ENCODE results near the gene DDX60. TPM values are rescaled to one million over a fixed set of nuclear protein-coding genes. Genes with fewer than 3 reads are reported as not detected.
"Not testable (repeated sequence)": the region's sequence is repeated elsewhere in the genome, so short reads cannot be mapped to it uniquely, and the experiment has no call there.

Gene DDX60
- total and polyA plus RNA-seq, 2 donors (not counting 3 experiments of a cell fraction or from before 2014, with no cell fraction given): 3.8 to 9.3 TPM

- H3K27me3 ChIP-seq (ENCODE audit: control insufficient read depth in 2 of 2, insufficient read depth in 2 of 2, low read length in 2 of 2): no peaks in the 10 kb centered on the region
- H3K9me1 ChIP-seq (replicated peaks; ENCODE audit: control insufficient read depth, extremely low read depth, insufficient read depth, low read length): no peaks in the 10 kb centered on the region
- CTCF ChIA-PET: no interaction called here
- H4K20me1 ChIP-seq (replicated peaks; ENCODE audit: control insufficient read depth, extremely low read depth, insufficient read depth, low read length): no peaks in the 10 kb centered on the region
- H3K36me3 ChIP-seq (ENCODE audit: control insufficient read depth in 2 of 2, extremely low read depth in 1 of 2, insufficient read depth in 2 of 2, low read length in 2 of 2): no peaks in the 10 kb centered on the region
- BruUV-seq (replicated peaks): no TSS peak
- H3K4me2 ChIP-seq (ENCODE audit: insufficient read depth, low read length): no peak overlapping the region
- H3K4me1 ChIP-seq (ENCODE audit: control insufficient read depth, extremely low read depth, insufficient read depth, low read length): no peaks in the 10 kb centered on the region
- DNase-seq (ENCODE audit: low read depth, low spot score) (no peak), FAIRE-seq (no peak)
- H2AFZ ChIP-seq (ENCODE audit: low read depth, low read length): no peak overlapping the region
- POLR2A ChIA-PET: no interaction called here
- no peaks in the 10 kb centered on the region for H3K79me2 ChIP-seq (ENCODE audit: control insufficient read depth, insufficient read depth, low read length)
- H3K27ac ChIP-seq (ENCODE audit: insufficient read depth, low read depth, low read length): no peak overlapping the region
- dilution Hi-C loops (cut with MboI; ENCODE audit: extremely low pct_ligation_motif_present, low sequenced_read_pairs) (no loop called here), intact Hi-C loops (cut with micrococcal nuclease) (no loop called here)
- no peaks in the 10 kb centered on the region for H3K9me3 ChIP-seq (replicated peaks; ENCODE audit: control insufficient read depth, insufficient read depth, low read length)
- TF ChIP-seq FOS (IDR thresholded peaks at IDR 0.05; ENCODE audit: borderline replicate concordance, insufficient read depth, low read length): no peak
- H3K9ac ChIP-seq (replicated peaks; ENCODE audit: extremely low read depth, insufficient read depth, low read length): no peak overlapping the region
- H3K4me3 ChIP-seq (replicated peaks in 1 of 3; ENCODE audit: insufficient read depth in 1 of 3, low read depth in 1 of 3, low read length in 3 of 3): no peak overlapping the region
Measured at GRCh38 chr4:168291242-168291641, 27.3 kb downstream of the DDX60 start.

- POLR2A ChIA-PET; DNase-seq (ENCODE audit: low read depth, low spot score); FAIRE-seq; H3K4me3 ChIP-seq (replicated peaks in 1 of 3; ENCODE audit: insufficient read depth in 1 of 3, low read depth in 1 of 3, low read length in 3 of 3); H3K9ac ChIP-seq (replicated peaks; ENCODE audit: extremely low read depth, insufficient read depth, low read length); intact Hi-C loops (cut with micrococcal nuclease); H2AFZ ChIP-seq (ENCODE audit: low read depth, low read length); H3K36me3 ChIP-seq (ENCODE audit: control insufficient read depth in 2 of 2, extremely low read depth in 1 of 2, insufficient read depth in 2 of 2, low read length in 2 of 2); H3K4me1 ChIP-seq (ENCODE audit: control insufficient read depth, extremely low read depth, insufficient read depth, low read length); H3K27ac ChIP-seq (ENCODE audit: insufficient read depth, low read depth, low read length); H3K9me3 ChIP-seq (replicated peaks; ENCODE audit: control insufficient read depth, insufficient read depth, low read length); H3K79me2 ChIP-seq (ENCODE audit: control insufficient read depth, insufficient read depth, low read length); H4K20me1 ChIP-seq (replicated peaks; ENCODE audit: control insufficient read depth, extremely low read depth, insufficient read depth, low read length); dilution Hi-C loops (cut with MboI; ENCODE audit: extremely low pct_ligation_motif_present, low sequenced_read_pairs); H3K9me1 ChIP-seq (replicated peaks; ENCODE audit: control insufficient read depth, extremely low read depth, insufficient read depth, low read length); CTCF ChIA-PET; BruUV-seq (replicated peaks); H3K4me2 ChIP-seq (ENCODE audit: insufficient read depth, low read length); H3K27me3 ChIP-seq (ENCODE audit: control insufficient read depth in 2 of 2, insufficient read depth in 2 of 2, low read length in 2 of 2): not testable (repeated sequence)
Measured at GRCh38 chr4:168285850-168286249, 32.7 kb downstream of the DDX60 start.

GRCh38 chr4:168279556-168279955 lies 39.0 kb downstream of the DDX60 start:
- ChIA-PET CTCF (no interaction called here), POLR2A (no interaction called here)
- TF ChIP-seq JUN (IDR thresholded peaks at IDR 0.05; ENCODE audit: borderline replicate concordance, insufficient read depth, insufficient read length, low read depth) (no peak), GATA2 (IDR thresholded peaks at IDR 0.05; ENCODE audit: insufficient read depth, insufficient read length, low read depth, low read length) (no peak), FOS (IDR thresholded peaks at IDR 0.05; ENCODE audit: borderline replicate concordance, insufficient read depth, low read length) (no peak)
- Histone ChIP-seq H3K4me2 (ENCODE audit: insufficient read depth, low read length) (no peak overlapping the region), H3K27ac (ENCODE audit: insufficient read depth, low read depth, low read length) (no peak overlapping the region), H3K36me3 (ENCODE audit: control insufficient read depth in 2 of 2, extremely low read depth in 1 of 2, insufficient read depth in 2 of 2, low read length in 2 of 2) (peaks cover 0 to 2% of the 10 kb centered on the region in 2 experiments), H3K9ac (replicated peaks; ENCODE audit: extremely low read depth, insufficient read depth, low read length) (no peak overlapping the region), H3K4me3 (replicated peaks in 1 of 3; ENCODE audit: insufficient read depth in 1 of 3, low read depth in 1 of 3, low read length in 3 of 3) (no peak overlapping the region), H3K4me1 (ENCODE audit: control insufficient read depth, extremely low read depth, insufficient read depth, low read length) (peaks cover 3% of the 10 kb centered on the region), H3K27me3 (ENCODE audit: control insufficient read depth in 2 of 2, insufficient read depth in 2 of 2, low read length in 2 of 2) (no peaks in the 10 kb centered on the region), H4K20me1 (replicated peaks; ENCODE audit: control insufficient read depth, extremely low read depth, insufficient read depth, low read length) (no peaks in the 10 kb centered on the region), H2AFZ (ENCODE audit: low read depth, low read length) (no peak overlapping the region), H3K9me1 (replicated peaks; ENCODE audit: control insufficient read depth, extremely low read depth, insufficient read depth, low read length) (no peaks in the 10 kb centered on the region), H3K9me3 (replicated peaks; ENCODE audit: control insufficient read depth, insufficient read depth, low read length) (no peaks in the 10 kb centered on the region), H3K79me2 (ENCODE audit: control insufficient read depth, insufficient read depth, low read length) (no peaks in the 10 kb centered on the region)
- FAIRE-seq: no peak
- BruUV-seq (replicated peaks): no TSS peak
- dilution Hi-C loops (cut with MboI; ENCODE audit: extremely low pct_ligation_motif_present, low sequenced_read_pairs): no loop called here
- intact Hi-C loops (cut with micrococcal nuclease): no loop called here
- no peak for DNase-seq (ENCODE audit: low read depth, low spot score)

All from endothelial cell of umbilical vein (primary cell).